GM21515 (cell line): ENCODE results near the gene PHIP.

ENCODE experiments used
- ATAC-seq: cut with Tn5 transposase; IDR thresholded peaks from one replicate; pipeline ENCODE4 v1.9.1; 2021; ENCODE audit not compliant: unreplicated experiment

Gene PHIP

GRCh38 chr6:79011940-79012339, 66.1 kb downstream of the PHIP start:
- no peak for ATAC-seq

- ATAC-seq, result no peak
Observed at GRCh38 chr6:79010422-79010821, 67.6 kb downstream of the PHIP start.

GRCh38 chr6:79009819-79010218, 68.2 kb downstream of the PHIP start:
- ATAC-seq, result no peak

- ATAC-seq, result no peak
Observed at GRCh38 chr6:79005497-79005896, 72.6 kb downstream of the PHIP start.

GRCh38 chr6:79005024-79005423, 73.0 kb downstream of the PHIP start:
- ATAC-seq, result no peak

- ATAC-seq, result no peak
Observed at GRCh38 chr6:79004239-79004638, 73.8 kb downstream of the PHIP start.

GRCh38 chr6:79001415-79001814, 76.6 kb downstream of the PHIP start:
- ATAC-seq, result no peak

GRCh38 chr6:78999737-79000136, 78.3 kb downstream of the PHIP start:
- ATAC-seq, result no peak

GRCh38 chr6:78995946-78996345, 82.1 kb downstream of the PHIP start:
- no peak for ATAC-seq

- no peak for ATAC-seq
Observed at GRCh38 chr6:78995346-78995745, 82.7 kb downstream of the PHIP start.

GRCh38 chr6:78993955-78994354, 84.1 kb downstream of the PHIP start:
- ATAC-seq, result no peak

GRCh38 chr6:78989191-78989590, 88.9 kb downstream of the PHIP start:
- ATAC-seq, result no peak

- ATAC-seq, result no peak
Observed at GRCh38 chr6:78986161-78986560, 91.9 kb downstream of the PHIP start.

GRCh38 chr6:78984225-78984950, 93.7 kb downstream of the PHIP start:
- no peak for ATAC-seq

GRCh38 chr6:78967191-78967590, 110.9 kb downstream of the PHIP start:
- no peak for ATAC-seq

GRCh38 chr6:78966542-78966941, 111.5 kb downstream of the PHIP start:
- ATAC-seq, result no peak

- ATAC-seq, result no peak
Observed at GRCh38 chr6:78962448-78962847, 115.6 kb downstream of the PHIP start.

GRCh38 chr6:78954740-78955139, 123.3 kb downstream of the PHIP start:
- no peak for ATAC-seq

- ATAC-seq, result no peak
Observed at GRCh38 chr6:78953798-78954197, 124.3 kb downstream of the PHIP start.

GRCh38 chr6:78952362-78952761, 125.7 kb downstream of the PHIP start:
- no peak for ATAC-seq

- no peak for ATAC-seq
Observed at GRCh38 chr6:78948785-78949184, 129.3 kb downstream of the PHIP start.

- ATAC-seq, result no peak
Observed at GRCh38 chr6:78947962-78948361, 130.1 kb downstream of the PHIP start.

GRCh38 chr6:78947529-78947928, 130.5 kb downstream of the PHIP start:
- ATAC-seq, result no peak
